Skin epidermis (tissue), 12 donors: ENCODE measurements around the gene CLEC20A.

ENCODE experiments used
- H3K27ac ChIP-seq, 21 experiments: fragments of 200-600 bp; sonication (generic) in 11 of 21; one replicate each; pipeline ENCODE4 v1.5.0; 2020; ENCODE audit warnings: mild to moderate bottlenecking in 3 of 21, inconsistent platforms in 2 of 21, moderate library complexity in 2 of 21
- H3K4me3 ChIP-seq, 7 experiments: fragments of 200-600 bp; sonication (generic) in 2 of 7; one replicate each; pipeline ENCODE4 v1.5.0; 2020; ENCODE audit warnings: inconsistent platforms in 2 of 7, mild to moderate bottlenecking in 2 of 7, moderate library complexity in 1 of 7

Gene CLEC20A

GRCh38 chr1:178485541-178485981 lies 11.2 kb downstream of the CLEC20A start:
- no peak overlapping the region for H3K27ac ChIP-seq
- H3K4me3 ChIP-seq: no peak overlapping the region

- Histone ChIP-seq H3K4me3 (no peak overlapping the region), H3K27ac (no peak overlapping the region)
Measured at GRCh38 chr1:178484698-178485225, 12.0 kb downstream of the CLEC20A start.

- Histone ChIP-seq H3K27ac (no peak overlapping the region), H3K4me3 (no peak overlapping the region)
Measured at GRCh38 chr1:178483251-178483957, 13.4 kb downstream of the CLEC20A start.

- H3K27ac ChIP-seq: no peak overlapping the region
- H3K4me3 ChIP-seq: no peak overlapping the region
Measured at GRCh38 chr1:178477841-178478240, 18.9 kb downstream of the CLEC20A start.

GRCh38 chr1:178477373-178477772 lies 19.4 kb downstream of the CLEC20A start:
- Histone ChIP-seq H3K4me3 (no peak overlapping the region), H3K27ac (no peak overlapping the region)

- H3K27ac ChIP-seq: no peak overlapping the region
- H3K4me3 ChIP-seq: no peak overlapping the region
Measured at GRCh38 chr1:178472531-178472930, 24.2 kb downstream of the CLEC20A start.

- Histone ChIP-seq H3K4me3 (no peak overlapping the region), H3K27ac (no peak overlapping the region)
Measured at GRCh38 chr1:178470411-178470960, 26.3 kb downstream of the CLEC20A start.

- Histone ChIP-seq H3K4me3 (no peak overlapping the region), H3K27ac (no peak overlapping the region)
Measured at GRCh38 chr1:178467837-178468236, 28.9 kb downstream of the CLEC20A start.

GRCh38 chr1:178465011-178465410 lies 31.8 kb downstream of the CLEC20A start:
- no peak overlapping the region for H3K4me3 ChIP-seq
- H3K27ac ChIP-seq: no peak overlapping the region

GRCh38 chr1:178464566-178464965 lies 32.2 kb downstream of the CLEC20A start:
- Histone ChIP-seq H3K27ac (no peak overlapping the region), H3K4me3 (no peak overlapping the region)

GRCh38 chr1:178464141-178464540 lies 32.6 kb downstream of the CLEC20A start:
- no peak overlapping the region for H3K27ac ChIP-seq
- H3K4me3 ChIP-seq: no peak overlapping the region

GRCh38 chr1:178461701-178462100 lies 35.1 kb downstream of the CLEC20A start:
- Histone ChIP-seq H3K27ac (no peak overlapping the region), H3K4me3 (no peak overlapping the region)

GRCh38 chr1:178461104-178461503 lies 35.7 kb downstream of the CLEC20A start:
- Histone ChIP-seq H3K27ac (no peak overlapping the region), H3K4me3 (no peak overlapping the region)

- no peak overlapping the region for H3K27ac ChIP-seq
- H3K4me3 ChIP-seq: no peak overlapping the region
Measured at GRCh38 chr1:178458203-178458602, 38.6 kb downstream of the CLEC20A start.

- no peak overlapping the region for H3K27ac ChIP-seq
- no peak overlapping the region for H3K4me3 ChIP-seq
Measured at GRCh38 chr1:178457651-178458050, 39.1 kb downstream of the CLEC20A start.

- Histone ChIP-seq H3K4me3 (no peak overlapping the region), H3K27ac (no peak overlapping the region)
Measured at GRCh38 chr1:178456472-178456871, 40.3 kb downstream of the CLEC20A start.

GRCh38 chr1:178452013-178452412 lies 44.8 kb downstream of the CLEC20A start:
- H3K27ac ChIP-seq: no peak overlapping the region
- no peak overlapping the region for H3K4me3 ChIP-seq

- H3K27ac ChIP-seq: no peak overlapping the region
Measured at GRCh38 chr1:178451529-178451928, 45.2 kb downstream of the CLEC20A start.

GRCh38 chr1:178450871-178451270 lies 45.9 kb downstream of the CLEC20A start:
- H3K4me3 ChIP-seq: no peak overlapping the region

More at GRCh38 chr1:178451529-178451928, 45.2 kb downstream of the CLEC20A start:
- H3K4me3 ChIP-seq: no peak overlapping the region

GRCh38 chr1:178442925-178443324 lies 53.8 kb downstream of the CLEC20A start:
- Histone ChIP-seq H3K4me3 (no peak overlapping the region), H3K27ac (no peak overlapping the region)

More at GRCh38 chr1:178450871-178451270, 45.9 kb downstream of the CLEC20A start:
- H3K27ac ChIP-seq: no peak overlapping the region

- no peak overlapping the region for H3K4me3 ChIP-seq
- H3K27ac ChIP-seq: no peak overlapping the region
Measured at GRCh38 chr1:178438432-178438831, 58.3 kb downstream of the CLEC20A start.
